ENCODE data around the gene TAS2R40. TPM values are rescaled to one million over a fixed set of nuclear protein-coding genes. Genes with fewer than 3 reads are reported as not detected.

Gene TAS2R40
- total RNA-seq, 1 donor = not detected

GRCh38 chr7:143233816-143234532, 12.1 kb downstream of the TAS2R40 start:
- no peak overlapping the region for H3K4me3 ChIP-seq (ENCODE audit: low read depth, low read length)
- DNase-seq (ENCODE audit: low read depth) = no peak
- TF ChIP-seq CTCF (IDR thresholded peaks at IDR 0.05; ENCODE audit: insufficient read depth, low read length) = no peak

GRCh38 chr7:143234533-143234875, 12.7 kb downstream of the TAS2R40 start:
- no peak for DNase-seq (ENCODE audit: low read depth)
- no peak for TF ChIP-seq CTCF (IDR thresholded peaks at IDR 0.05; ENCODE audit: insufficient read depth, low read length)

DNA sequence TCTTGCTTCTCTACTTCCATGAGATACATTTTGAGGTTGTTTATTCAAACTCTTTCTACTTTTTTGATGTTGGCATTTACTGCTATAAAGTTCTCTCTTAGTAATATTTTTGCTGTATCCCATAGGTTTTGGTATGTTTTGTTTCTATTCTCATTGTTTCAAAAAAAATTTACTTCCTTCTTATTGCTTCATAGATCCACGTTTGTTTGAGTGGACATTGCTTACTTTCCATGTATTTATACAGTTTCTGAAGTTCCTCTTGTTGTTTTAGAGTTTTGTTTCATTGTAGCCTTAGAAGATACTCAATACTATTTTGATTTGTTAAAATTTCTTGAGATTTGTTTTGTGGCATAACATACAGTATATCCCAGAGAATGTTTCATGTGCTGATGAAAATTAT, 13.7 kb downstream of the TAS2R40 start:
- DNase-seq (ENCODE audit: low read depth) = no peak
- no peak overlapping the region for H3K4me3 ChIP-seq (ENCODE audit: low read depth, low read length)
- no peak for TF ChIP-seq CTCF (IDR thresholded peaks at IDR 0.05; ENCODE audit: insufficient read depth, low read length)

More at GRCh38 chr7:143234533-143234875, 12.7 kb downstream of the TAS2R40 start:
- no peak overlapping the region for H3K4me3 ChIP-seq (ENCODE audit: low read depth, low read length)

GRCh38 chr7:143236408-143236990, 14.7 kb downstream of the TAS2R40 start:
- no peak overlapping the region for H3K4me3 ChIP-seq (ENCODE audit: low read depth, low read length)
- no peak for TF ChIP-seq CTCF (IDR thresholded peaks at IDR 0.05; ENCODE audit: insufficient read depth, low read length)
- DNase-seq (ENCODE audit: low read depth) = no peak

GRCh38 chr7:143237366-143237765, 15.5 kb downstream of the TAS2R40 start:
- no peak overlapping the region for H3K4me3 ChIP-seq (ENCODE audit: low read depth, low read length)
- no peak for DNase-seq (ENCODE audit: low read depth)
- TF ChIP-seq CTCF (IDR thresholded peaks at IDR 0.05; ENCODE audit: insufficient read depth, low read length) = no peak

GRCh38 chr7:143238289-143238980, 16.6 kb downstream of the TAS2R40 start:
- TF ChIP-seq CTCF (IDR thresholded peaks at IDR 0.05; ENCODE audit: insufficient read depth, low read length) = no peak
- DNase-seq (ENCODE audit: low read depth) = no peak
- H3K4me3 ChIP-seq (ENCODE audit: low read depth, low read length) = no peak overlapping the region
